ENCODE results near the gene TM9SF4.

Gene TM9SF4

GRCh38 chr20:32109392-32110172, at the start of gene TM9SF4:
TM9SF4 (plus strand) TSS chr20:32109714; CDS start chr20:32109741, 27 bp downstream.
- peak; percentile 87 for DNase-seq

GRCh38 chr20:32062776-32063170, 46.7 kb upstream of the TM9SF4 start:
- DNase-seq: no peak

- no peak for DNase-seq
Observed at GRCh38 chr20:32063695-32064094, 45.8 kb upstream of the TM9SF4 start.

GRCh38 chr20:32064667-32065066, 44.8 kb upstream of the TM9SF4 start:
- no peak for DNase-seq

GRCh38 chr20:32067234-32067821, 42.2 kb upstream of the TM9SF4 start:
- DNase-seq: peak; percentile 30

GRCh38 chr20:32068174-32068573, 41.3 kb upstream of the TM9SF4 start:
- DNase-seq: no peak

GRCh38 chr20:32069711-32070110, 39.8 kb upstream of the TM9SF4 start:
- DNase-seq: no peak

GRCh38 chr20:32070282-32070681, 39.2 kb upstream of the TM9SF4 start:
- DNase-seq: no peak

- no peak for DNase-seq
Observed at GRCh38 chr20:32070690-32071213, 38.8 kb upstream of the TM9SF4 start.

GRCh38 chr20:32071395-32072167, 37.9 kb upstream of the TM9SF4 start:
- no peak for DNase-seq

- no peak for DNase-seq
Observed at GRCh38 chr20:32072168-32072750, 37.3 kb upstream of the TM9SF4 start.

- DNase-seq: no peak
Observed at GRCh38 chr20:32075534-32075933, 34.0 kb upstream of the TM9SF4 start.

- no peak for DNase-seq
Observed at GRCh38 chr20:32077190-32077589, 32.3 kb upstream of the TM9SF4 start.

- DNase-seq: no peak
Observed at GRCh38 chr20:32078322-32078721, 31.2 kb upstream of the TM9SF4 start.

- no peak for DNase-seq
Observed at GRCh38 chr20:32078791-32079190, 30.7 kb upstream of the TM9SF4 start.

- no peak for DNase-seq
Observed at GRCh38 chr20:32079655-32080109, 29.8 kb upstream of the TM9SF4 start.

- DNase-seq: no peak
Observed at GRCh38 chr20:32080783-32081182, 28.7 kb upstream of the TM9SF4 start.

- DNase-seq: no peak
Observed at GRCh38 chr20:32083469-32083868, 26.0 kb upstream of the TM9SF4 start.

- DNase-seq: no peak
Observed at GRCh38 chr20:32087070-32087469, 22.4 kb upstream of the TM9SF4 start.

GRCh38 chr20:32088759-32089158, 20.8 kb upstream of the TM9SF4 start:
- DNase-seq: no peak

- no peak for DNase-seq
Observed at GRCh38 chr20:32089637-32090362, 19.7 kb upstream of the TM9SF4 start.

- peak; percentile 56 for DNase-seq
Observed at GRCh38 chr20:32091888-32092346, 17.6 kb upstream of the TM9SF4 start.

Measured in kidney glomerular epithelial cell (primary cell).